OCI-LY1 (cell line): ENCODE measurements around the gene PARD3.

Source experiments
- H2AFZ ChIP-seq: fragments of 200-600 bp; sonication (generic), shearing (Covaris generic); 2 replicates; pipeline ENCODE4 v1.6.0; 2014; ENCODE audit warnings: antibody characterized with exemption, mild to moderate bottlenecking, low read length
- H3F3A ChIP-seq: fragments of 200-600 bp; sonication (generic), shearing (Covaris generic); 2 replicates; pipeline ENCODE4 v1.6.0; 2014; ENCODE audit warnings: mild to moderate bottlenecking, antibody characterized with exemption, low read length, moderate library complexity; ENCODE audit not compliant: insufficient read depth
- H3K27ac ChIP-seq: fragments of 200-600 bp; sonication (generic); 2 replicates; pipeline ENCODE4 v1.5.1; 2014; ENCODE audit warnings: low read length, mixed run types, mild to moderate bottlenecking, low read depth; ENCODE audit not compliant: poor library complexity, severe bottlenecking
- H3K27me3 ChIP-seq: fragments of 200-600 bp; sonication (generic); 2 replicates; pipeline ENCODE4 v1.6.0; 2014; ENCODE audit warnings: antibody characterized with exemption, mild to moderate bottlenecking, low read length, moderate library complexity; ENCODE audit not compliant: insufficient read depth
- H3K36me3 ChIP-seq: fragments of 200-600 bp; sonication (generic); 2 replicates; pipeline ENCODE4 v1.6.1; 2014; ENCODE audit warnings: mild to moderate bottlenecking, antibody characterized with exemption, low read length, moderate library complexity, mixed read lengths; ENCODE audit not compliant: insufficient read depth
- H3K4me1 ChIP-seq: fragments of 200-600 bp; sonication (generic); 2 replicates; pipeline ENCODE4 v1.5.1; 2014; ENCODE audit warnings: mild to moderate bottlenecking, low read length, moderate library complexity; ENCODE audit not compliant: insufficient read depth, severe bottlenecking
- H3K4me2 ChIP-seq: fragments of 200-600 bp; sonication (generic), shearing (Covaris generic); 2 replicates; pipeline ENCODE4 v1.6.1; 2014; ENCODE audit warnings: low read length
- H3K4me3 ChIP-seq: fragments of 200-600 bp; sonication (generic); 2 replicates; pipeline ENCODE4 v1.5.1; 2014; ENCODE audit warnings: low read length, low read depth, mild to moderate bottlenecking, mixed read lengths; ENCODE audit not compliant: poor library complexity, severe bottlenecking
- H3K79me2 ChIP-seq: fragments of 200-600 bp; shearing (Covaris generic); 2 replicates; pipeline ENCODE4 v1.6.1; 2016; ENCODE audit warnings: mixed run types, low read length, mixed read lengths; ENCODE audit not compliant: insufficient read depth
- H3K9ac ChIP-seq: fragments of 200-600 bp; sonication (generic), shearing (Covaris generic); 2 replicates; pipeline ENCODE4 v1.6.1; 2014; ENCODE audit warnings: mild to moderate bottlenecking, low read length, mixed read lengths
- H3K9me2 ChIP-seq: fragments of 200-600 bp; sonication (generic), shearing (Covaris generic); 2 replicates; pipeline ENCODE4 v1.6.1; 2014; ENCODE audit warnings: low read depth, mild to moderate bottlenecking, low read length, mixed read lengths
- H3K9me3 ChIP-seq: fragments of 200-600 bp; shearing (Covaris generic); 2 replicates; pipeline ENCODE4 v1.6.1; 2014; ENCODE audit warnings: low read length, mixed read lengths
- H4K20me1 ChIP-seq: fragments of 200-600 bp; sonication (generic), shearing (Covaris generic); 2 replicates; pipeline ENCODE4 v1.6.0; 2016; ENCODE audit warnings: mild to moderate bottlenecking, low read length; ENCODE audit not compliant: insufficient read depth
- CTCF ChIP-seq: fragments of 200-600 bp; sonication (generic), shearing (Covaris generic); IDR thresholded peaks from 2 replicates; pipeline ENCODE4 v1.5.1; 2017; ENCODE audit warnings: mild to moderate bottlenecking, antibody characterized with exemption, low read length, moderate library complexity, mixed read lengths
- EZH2 ChIP-seq: fragments of 200-600 bp; sonication (generic), shearing (Covaris generic); IDR thresholded peaks from 2 replicates; pipeline ENCODE4 v1.8.0; 2017; ENCODE audit warnings: borderline replicate concordance, mixed run types, mild to moderate bottlenecking, antibody characterized with exemption, low read length, moderate library complexity, mixed read lengths

PARD3 gene

GRCh38 chr10:34656661-34657060 lies 158.4 kb downstream of the PARD3 start:
- Histone ChIP-seq H4K20me1 (no peaks in the 10 kb centered on the region), H3K9me3 (no peaks in the 10 kb centered on the region), H3K36me3 (no peaks in the 10 kb centered on the region), H3K9ac (no peak overlapping the region), H3K4me2 (no peak overlapping the region), H3K27ac (no peak overlapping the region), H2AFZ (no peak overlapping the region), H3K4me3 (no peak overlapping the region), H3K9me2 (no peaks in the 10 kb centered on the region), H3K27me3 (no peaks in the 10 kb centered on the region), H3K79me2 (no peaks in the 10 kb centered on the region), H3K4me1 (no peaks in the 10 kb centered on the region), H3F3A (no peaks in the 10 kb centered on the region)
- TF ChIP-seq EZH2 (no peak), CTCF (no peak)

GRCh38 chr10:34655286-34656170 lies 159.6 kb downstream of the PARD3 start:
- no peaks in the 10 kb centered on the region for H3K4me1 ChIP-seq
- no peaks in the 10 kb centered on the region for H3K9me2 ChIP-seq
- no peak overlapping the region for H3K27ac ChIP-seq
- H3K4me2 ChIP-seq, result no peak overlapping the region
- no peaks in the 10 kb centered on the region for H4K20me1 ChIP-seq
- H3K79me2 ChIP-seq, result no peaks in the 10 kb centered on the region
- H3K9ac ChIP-seq, result no peak overlapping the region
- no peaks in the 10 kb centered on the region for H3F3A ChIP-seq
- no peak overlapping the region for H3K4me3 ChIP-seq
- TF ChIP-seq CTCF (peak; percentile 62), EZH2 (no peak)
- no peak overlapping the region for H2AFZ ChIP-seq
- no peaks in the 10 kb centered on the region for H3K9me3 ChIP-seq
- H3K27me3 ChIP-seq, result no peaks in the 10 kb centered on the region
- H3K36me3 ChIP-seq, result no peaks in the 10 kb centered on the region

- H3K4me3 ChIP-seq, result no peak overlapping the region
- H3K4me1 ChIP-seq, result no peaks in the 10 kb centered on the region
- H3K9ac ChIP-seq, result no peak overlapping the region
- H3K79me2 ChIP-seq, result no peaks in the 10 kb centered on the region
- no peaks in the 10 kb centered on the region for H3K36me3 ChIP-seq
- no peak overlapping the region for H3K4me2 ChIP-seq
- H2AFZ ChIP-seq, result no peak overlapping the region
- TF ChIP-seq CTCF (no peak), EZH2 (no peak)
- H4K20me1 ChIP-seq, result no peaks in the 10 kb centered on the region
- no peaks in the 10 kb centered on the region for H3K27me3 ChIP-seq
- no peaks in the 10 kb centered on the region for H3F3A ChIP-seq
- no peak overlapping the region for H3K27ac ChIP-seq
- H3K9me3 ChIP-seq, result no peaks in the 10 kb centered on the region
- H3K9me2 ChIP-seq, result no peaks in the 10 kb centered on the region
Measured at GRCh38 chr10:34654211-34654610, 160.9 kb downstream of the PARD3 start.
